Measurements from ENCODE around the gene ZGLP1.
"Not testable (repeated sequence)": the region's sequence is repeated elsewhere in the genome, so short reads cannot be mapped to it uniquely, and the experiment has no call there.

The ZGLP1 gene

GRCh38 chr19:10309423-10309822 lies at the start of gene ZGLP1:
TSS of gene ZGLP1 (minus strand) at chr19:10309815.
- no peak for DNase-seq (ENCODE audit: low read depth in 4 of 4, low spot score in 1 of 4)

GRCh38 chr19:10356431-10356830 lies 46.8 kb upstream of the ZGLP1 start:
- no peak for DNase-seq (ENCODE audit: low read depth in 4 of 4, low spot score in 1 of 4)

DNA sequence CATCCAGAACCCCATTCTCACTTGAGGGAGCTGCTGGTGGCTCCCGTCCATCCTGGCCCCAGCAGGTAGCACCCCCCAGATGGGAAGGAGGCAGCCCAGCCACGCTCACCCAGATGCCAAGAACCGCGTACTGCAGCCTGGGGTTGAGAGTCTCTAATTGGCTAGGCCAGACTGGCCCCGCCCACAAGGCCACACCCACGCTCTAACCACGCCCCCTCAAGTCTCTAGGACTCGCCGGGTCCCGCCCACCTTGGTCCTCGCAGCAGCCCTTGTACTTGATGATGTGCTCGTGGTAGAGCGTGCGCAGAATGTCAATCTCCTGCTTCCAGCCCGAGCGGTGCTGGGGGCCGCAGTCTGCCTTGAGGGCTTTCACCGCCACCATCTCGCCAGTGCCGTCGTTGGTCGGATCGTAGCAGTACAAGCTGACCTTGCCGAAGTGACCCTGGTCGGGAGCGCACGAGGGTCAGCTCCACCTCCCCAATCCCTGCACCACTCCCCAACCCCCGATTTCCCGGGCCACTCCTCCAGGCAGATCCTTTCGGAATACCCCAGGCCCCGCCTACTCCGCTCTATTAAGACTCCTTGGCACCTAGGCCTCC lies 44.3 kb upstream of the ZGLP1 start:
- DNase-seq (ENCODE audit: low read depth in 4 of 4, low spot score in 1 of 4): peak in 2 of 4 experiments; percentile 31 to 49

DNA sequence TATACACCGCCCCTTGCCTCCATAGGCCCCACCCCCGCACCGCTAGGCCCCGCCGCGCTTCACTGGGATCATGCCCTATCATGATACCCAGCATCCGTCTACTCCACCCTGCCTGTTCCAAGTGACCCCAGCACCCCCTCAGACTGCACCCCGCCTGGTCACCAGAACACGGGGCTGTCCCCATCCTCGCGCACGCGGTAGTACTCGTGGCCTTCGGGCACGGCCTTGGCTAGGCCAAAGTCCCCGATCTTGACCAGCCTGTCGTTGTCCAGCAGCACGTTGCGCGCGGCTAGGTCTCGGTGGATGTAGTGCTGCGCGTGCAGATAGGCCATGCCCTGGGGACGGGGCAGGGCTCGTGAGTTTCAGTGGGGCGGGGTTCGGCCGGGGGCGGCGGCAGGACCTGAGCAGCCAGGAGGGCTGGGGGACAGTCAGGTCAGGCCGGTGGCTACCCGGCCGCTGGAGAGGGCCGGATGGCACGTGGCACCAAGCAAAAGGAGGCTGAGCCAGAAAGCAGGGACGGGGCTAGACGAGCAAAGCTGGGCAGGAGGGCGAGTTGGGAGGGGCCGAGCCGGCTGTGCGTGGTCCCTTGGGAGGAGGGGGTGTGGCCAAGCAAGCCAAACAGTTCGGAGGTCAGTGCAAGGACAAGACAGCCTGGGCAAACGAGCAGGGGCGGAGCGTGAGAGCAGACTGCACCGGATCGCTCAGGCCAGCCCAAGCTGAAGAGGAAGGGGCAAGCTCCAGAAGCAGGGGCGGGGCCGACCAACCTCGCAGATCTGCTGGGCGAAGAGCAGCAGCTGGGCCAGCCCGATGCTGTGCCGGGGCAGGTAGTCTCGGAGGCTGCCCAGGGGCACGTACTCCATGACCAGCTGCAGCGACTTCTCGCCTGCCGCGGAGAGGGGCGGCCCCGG lies 43.4 kb upstream of the ZGLP1 start:
- DNase-seq (ENCODE audit: low read depth in 4 of 4, low spot score in 1 of 4): no peak

DNA sequence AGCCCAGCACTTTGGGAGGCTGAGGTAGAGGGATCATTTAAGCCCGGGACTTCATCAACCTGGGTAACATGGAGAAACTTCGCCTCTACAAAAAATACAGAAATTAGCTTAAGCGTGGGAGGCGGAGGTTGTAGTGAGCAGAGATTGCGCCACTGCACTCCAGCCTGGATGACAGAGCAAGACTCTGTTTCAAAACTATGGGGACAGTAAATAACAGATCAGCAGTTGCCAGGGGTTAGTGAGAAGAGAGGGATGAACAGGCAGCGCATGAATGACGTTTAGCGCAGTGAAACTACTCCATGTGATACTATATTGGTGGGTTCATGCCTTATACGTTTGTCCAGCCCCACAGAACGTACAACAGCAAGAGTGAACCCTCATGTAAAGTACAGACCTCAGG lies 36.9 kb upstream of the ZGLP1 start:
- no peak for DNase-seq (ENCODE audit: low read depth in 4 of 4, low spot score in 1 of 4)

DNA sequence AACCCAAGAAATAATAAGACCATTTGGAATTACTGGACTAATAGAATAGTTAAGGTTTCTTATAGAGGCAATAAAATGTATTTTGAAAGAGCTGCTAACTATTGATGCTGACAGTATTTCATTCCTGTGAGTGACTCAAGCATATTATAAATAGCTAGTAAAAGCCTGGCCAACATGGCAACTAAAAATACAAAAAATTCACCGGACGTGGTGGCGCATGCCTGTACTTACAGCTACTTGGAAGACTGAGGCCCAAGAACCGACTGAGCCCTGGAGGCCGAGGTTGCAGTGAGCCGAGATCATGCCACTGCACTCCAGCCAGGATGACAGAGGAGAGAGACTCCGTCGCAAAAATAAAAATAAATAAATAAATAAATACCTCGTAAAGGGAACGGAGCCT lies 35.2 kb upstream of the ZGLP1 start:
- DNase-seq (ENCODE audit: low read depth in 4 of 4, low spot score in 1 of 4): no peak

GRCh38 chr19:10343495-10343894 lies 33.9 kb upstream of the ZGLP1 start:
- DNase-seq (ENCODE audit: low read depth in 4 of 4, low spot score in 1 of 4): no peak

DNA sequence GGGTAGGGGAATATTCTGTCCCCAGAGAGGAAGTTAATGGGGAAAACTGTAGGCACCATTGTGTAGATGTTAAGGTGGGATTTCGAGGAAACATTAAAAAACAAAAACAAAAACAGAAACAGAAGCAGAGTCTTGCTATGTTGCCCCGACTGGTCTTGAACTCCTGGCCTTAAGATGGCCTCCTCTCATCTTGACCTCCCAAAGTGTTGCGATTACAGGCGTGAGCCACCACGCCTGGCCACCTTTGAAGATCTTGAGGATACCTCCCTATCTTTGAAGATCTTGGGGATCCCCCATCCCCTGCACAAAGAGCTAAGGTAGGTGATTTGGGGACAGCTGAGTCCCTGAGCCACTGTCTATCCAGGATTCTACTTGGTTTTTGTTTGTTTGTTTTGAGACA lies 30.4 kb upstream of the ZGLP1 start:
- no peak for DNase-seq (ENCODE audit: low read depth in 4 of 4, low spot score in 1 of 4)

- peak; percentile 26 to 56 (median 36) for DNase-seq (ENCODE audit: low read depth in 4 of 4, low spot score in 1 of 4)
These were observed 29.9 kb upstream of the ZGLP1 start, which contains the start of gene ICAM3 for GRCh38 chr19:10339380-10339960. TSS of gene ICAM3 (minus strand) at chr19:10339624. CDS start at chr19:10339614, 10 bp downstream.

GRCh38 chr19:10338940-10339339 lies 29.3 kb upstream of the ZGLP1 start:
- no peak for DNase-seq (ENCODE audit: low read depth in 4 of 4, low spot score in 1 of 4)

DNA sequence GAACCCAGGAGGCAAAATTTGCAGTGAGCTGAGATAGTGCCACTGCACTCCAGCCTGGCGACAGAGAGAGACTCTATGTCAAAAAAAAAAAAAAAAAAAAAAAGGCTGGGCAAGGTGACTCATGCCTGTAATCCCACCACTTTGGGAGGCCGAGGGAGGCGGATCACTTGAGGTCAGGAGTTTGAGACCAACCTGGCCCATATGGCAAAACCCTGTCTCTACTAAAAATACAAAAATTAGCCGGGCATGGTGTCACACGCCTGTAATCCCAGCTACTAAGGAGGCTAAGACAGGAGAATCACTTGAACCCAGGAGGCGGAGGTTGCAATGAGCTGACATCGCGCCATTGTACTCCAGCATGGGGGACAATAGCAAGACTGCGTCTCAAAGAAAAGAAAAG lies 27.1 kb upstream of the ZGLP1 start:
- not testable (repeated sequence) for DNase-seq (ENCODE audit: low read depth in 4 of 4, low spot score in 1 of 4)

- no peak for DNase-seq (ENCODE audit: low read depth in 4 of 4, low spot score in 1 of 4)
These were observed 25.9 kb upstream of the ZGLP1 start for GRCh38 chr19:10335352-10335985.

DNA sequence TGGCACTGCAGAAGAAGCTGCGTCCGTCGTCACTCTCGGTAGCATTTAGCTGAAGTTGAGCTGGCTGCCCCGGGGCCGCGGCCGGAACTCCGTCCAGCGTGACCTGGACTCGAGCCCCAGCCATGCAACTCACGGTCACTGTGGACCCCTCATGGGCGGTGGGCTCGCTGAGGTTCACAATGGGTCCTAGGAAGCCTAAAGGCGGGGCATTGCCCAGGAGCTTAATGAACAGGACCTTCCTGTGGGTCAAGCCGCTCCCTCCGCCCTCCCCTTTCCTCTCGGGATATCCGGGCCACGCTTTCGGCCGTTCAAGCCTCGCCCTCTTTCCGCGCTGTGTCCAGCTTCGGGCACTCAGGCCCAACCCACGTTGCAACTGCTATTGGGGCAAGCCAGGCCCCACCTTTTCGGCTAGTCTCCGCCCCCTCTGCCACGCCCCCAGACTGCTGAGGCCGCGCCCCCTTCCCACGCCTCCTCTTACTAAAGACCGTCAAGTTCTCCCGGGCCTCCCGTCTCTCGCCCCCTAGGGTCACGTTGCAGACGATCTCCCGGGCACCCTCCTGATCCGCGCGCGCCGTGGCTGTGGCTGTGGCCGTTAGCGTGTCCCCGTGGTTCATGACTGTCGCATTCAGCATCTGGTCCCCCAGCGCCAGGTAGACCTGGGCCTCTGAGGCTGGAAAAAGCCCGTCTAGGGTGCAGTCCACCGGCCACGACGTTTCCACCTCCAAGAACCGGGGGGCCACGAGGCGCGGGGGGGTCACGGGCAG lies 25.2 kb upstream of the ZGLP1 start:
- DNase-seq (ENCODE audit: low read depth in 4 of 4, low spot score in 1 of 4): peak in 3 of 4 experiments; percentile 33 to 52 (median 42)

GRCh38 chr19:10333758-10334587 lies 24.4 kb upstream of the ZGLP1 start:
- DNase-seq (ENCODE audit: low read depth in 4 of 4, low spot score in 1 of 4): no peak

DNA sequence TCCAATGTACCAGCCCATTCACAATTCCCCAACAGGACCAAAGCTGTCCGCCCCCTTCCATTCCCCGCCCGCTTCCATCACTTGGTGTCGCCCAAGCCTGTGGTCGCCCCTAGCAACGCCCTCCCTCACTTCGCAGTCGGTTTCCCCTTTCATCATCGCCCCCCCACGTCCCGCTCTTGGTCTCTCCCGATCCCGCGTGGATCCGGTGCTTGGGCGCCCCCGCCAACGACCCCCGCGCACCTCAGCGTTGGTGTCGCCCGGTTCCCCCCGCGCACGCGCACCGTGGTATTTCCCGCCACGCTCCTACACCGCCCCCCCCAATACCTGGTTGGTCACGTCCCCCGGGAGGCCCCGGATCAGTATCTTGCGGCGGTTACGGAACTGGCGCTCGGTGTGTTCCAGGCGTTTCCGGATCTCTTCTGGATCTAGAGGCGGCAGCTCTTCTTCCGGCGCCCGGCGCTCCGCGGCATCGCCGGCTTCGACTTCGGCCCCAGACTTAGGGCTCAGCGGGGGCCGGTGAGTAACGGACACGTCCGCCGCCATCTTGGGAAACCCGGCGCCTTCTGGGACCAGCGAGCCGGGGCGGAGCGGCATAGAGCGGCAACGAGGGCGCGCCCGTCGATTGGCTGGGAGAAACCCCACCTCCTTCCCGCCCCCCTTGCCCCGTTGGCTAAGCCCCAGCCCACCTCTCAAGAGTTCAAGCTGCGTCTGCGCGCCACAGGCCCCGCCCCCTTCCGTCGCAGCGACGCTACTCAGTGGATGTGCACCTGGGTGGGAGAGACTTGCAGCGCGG lies 23.5 kb upstream of the ZGLP1 start, which contains the start of gene RAVER1:
RAVER1 (minus strand) TSS at position 565 of the 793 bp plus-strand sequence; CDS start at position 543, 22 bp downstream.
- peak; percentile 86 to 99 (median 95) for DNase-seq (ENCODE audit: low read depth in 4 of 4, low spot score in 1 of 4)

DNA sequence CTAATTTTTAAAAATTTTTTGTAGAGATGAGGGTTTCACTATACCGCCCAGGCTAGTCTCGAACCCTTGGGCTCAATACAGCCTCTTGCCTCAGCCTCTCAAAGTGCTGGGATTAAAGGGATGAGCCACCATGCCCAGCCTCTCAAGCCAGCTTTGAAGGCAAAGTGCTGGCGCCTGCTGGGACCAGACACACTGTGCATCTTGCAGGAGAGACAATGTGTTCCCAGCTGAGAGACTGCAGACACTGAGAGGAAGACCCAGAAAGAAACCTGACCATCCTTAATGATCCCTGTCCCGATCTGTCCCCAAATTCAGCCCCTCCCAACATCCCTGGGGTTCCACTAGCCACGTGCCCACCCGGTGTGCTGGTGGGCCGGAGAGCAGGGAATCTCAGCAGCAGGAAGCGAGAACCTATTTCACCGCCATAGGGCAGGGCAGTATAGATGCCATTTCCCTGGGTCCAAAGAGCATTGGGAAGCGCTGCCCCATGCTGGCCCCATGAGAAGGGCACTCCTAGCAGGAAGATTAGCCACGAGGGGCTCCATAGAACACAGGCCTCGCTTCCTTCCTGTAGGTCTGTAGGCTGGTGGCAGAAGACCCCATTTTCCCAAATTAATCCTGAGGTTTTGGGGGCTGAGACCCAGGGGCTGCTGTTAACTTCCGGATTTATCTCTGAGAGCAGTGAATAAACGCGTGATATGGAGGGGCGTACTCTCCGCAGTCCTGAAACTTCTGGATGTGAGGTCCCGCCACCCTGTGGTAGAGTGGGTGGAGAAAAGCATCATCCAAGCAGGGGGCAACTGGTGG lies 22.7 kb upstream of the ZGLP1 start:
- no peak for DNase-seq (ENCODE audit: low read depth in 4 of 4, low spot score in 1 of 4)

DNA sequence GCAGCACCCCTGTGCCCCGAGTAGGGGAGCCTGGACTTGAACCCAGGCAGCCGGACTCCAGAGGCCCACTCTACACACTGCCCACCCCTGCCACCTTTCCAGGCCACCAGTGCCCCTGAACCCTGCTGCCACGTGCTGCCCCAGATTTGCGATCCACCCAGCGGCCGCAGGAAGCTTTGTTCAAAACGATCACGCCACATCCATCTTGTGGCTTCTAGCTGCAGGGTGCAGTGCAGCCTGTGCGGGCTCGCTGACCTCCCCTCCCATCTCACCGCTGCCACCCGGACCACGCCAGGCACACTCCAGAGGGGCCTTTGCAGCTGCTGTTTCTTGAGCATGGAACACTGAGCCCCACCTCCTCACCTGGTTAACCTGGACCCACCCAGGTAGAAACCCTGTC lies 19.9 kb upstream of the ZGLP1 start:
- DNase-seq (ENCODE audit: low read depth in 4 of 4, low spot score in 1 of 4): no peak

Measured in stimulated activated CD4-positive, alpha-beta T cell treated with anti-CD3 and anti-CD28 coated beads, Interleukin-1b, Interleukin-23, amount 100 ng/mL, for 24 hours (primary cell).